HCT116 (cell line): ENCODE measurements around the gene DTD1. TPM values are rescaled to one million over a fixed set of nuclear protein-coding genes. Genes with fewer than 3 reads are reported as not detected.

Experiments
- ATAC-seq: fragments of 200-7000 bp; cut with Tn5 transposase; 2 replicates; pipeline ENCODE4 v1.9.1; 2020; ENCODE audit warnings: mild to moderate bottlenecking, moderate library complexity
- BruUV-seq: library from RNA; stranded (reverse); fragments of 400-500 nt; replicated peaks from 2 replicates; lab custom pipeline; 2021; lab: Mats Ljungman, UMichigan
- CTCF ChIA-PET: fragments of 300-600 bp; sonication (Branson Sonifier 250); formaldehyde crosslinking; loops from one replicate; lab custom pipeline; 2021; ENCODE audit warnings: antibody characterized with exemption; lab: Charles Lee
- POLR2A ChIA-PET: fragments of 300-600, 350-600 bp; sonication (Branson Sonifier 250); formaldehyde crosslinking; loops from one replicate; lab custom pipeline; 2021; ENCODE audit warnings: antibody characterized with exemption; lab: Charles Lee
- RAD21 ChIA-PET, 2 experiments: fragments of 300-600 bp; sonication (Branson Sonifier 250); formaldehyde crosslinking; loops; one replicate each; lab custom pipeline; 2023; ENCODE audit warnings: low total read pairs in 2 of 2; ENCODE audit not compliant: uncharacterized antibody in 2 of 2, unreplicated experiment in 2 of 2, low non-redundant PET in 1 of 2; lab: Charles Lee
- DNase-seq: peaks from one replicate; pipeline ENCODE4 v3.0.0-alpha.2; 2010; ENCODE audit warnings: low read depth, low spot score
- H2AFZ ChIP-seq: fragments of 200-600 bp; shearing (Covaris generic), sonication (generic); 2 replicates; pipeline ENCODE4 v1.6.1; 2017; ENCODE audit warnings: low read depth, mixed run types, mixed read lengths, antibody characterized with exemption, low read length; ENCODE audit not compliant: poor library complexity, severe bottlenecking
- H3K27ac ChIP-seq: 2 replicates; pipeline ENCODE4 v1.5.1; 2012; ENCODE audit warnings: low read depth, low read length
- H3K27me3 ChIP-seq: fragments of 200-600 bp; sonication (generic); 2 replicates; pipeline ENCODE4 v1.6.1; 2016; ENCODE audit warnings: mixed run types, low read length, mixed read lengths; ENCODE audit not compliant: insufficient read depth
- H3K36me3 ChIP-seq, 2 experiments: fragments of 200-500 bp in 1 of 2; fragments of 200-600 bp in 1 of 2; sonication (Bioruptor generic) in 1 of 2; sonication (generic) in 1 of 2; 2 replicates each; pipeline versions ENCODE4 v1.5.1 to v1.6.1; 2014 to 2016; ENCODE audit warnings: low read length in 2 of 2, inconsistent platforms in 1 of 2, mixed read lengths in 1 of 2, mixed run types in 1 of 2; ENCODE audit not compliant: insufficient read depth in 2 of 2, control insufficient read depth in 1 of 2
- H3K4me1 ChIP-seq, 2 experiments: fragments of 200-600 bp in 1 of 2; sonication (generic) in 1 of 2; 2 replicates each; pipeline versions ENCODE4 v1.5.1 to v1.6.1; 2012 to 2017; ENCODE audit warnings: low read length in 2 of 2, inconsistent platforms in 1 of 2, mild to moderate bottlenecking in 1 of 2, mixed read lengths in 1 of 2, mixed run types in 1 of 2, moderate library complexity in 1 of 2; ENCODE audit not compliant: insufficient read depth in 2 of 2, control insufficient read depth in 1 of 2
- H3K4me2 ChIP-seq: fragments of 200-600 bp; sonication (generic); 2 replicates; pipeline ENCODE4 v1.6.1; 2017; ENCODE audit warnings: mixed run types, low read length, mixed read lengths
- H3K4me3 ChIP-seq, 2 experiments: fragments of 200-600 bp in 1 of 2; sonication (generic) in 1 of 2; replicated peaks in 1 of 2; 2 replicates each; pipeline ENCODE4 v1.5.1; 2011 to 2016; ENCODE audit warnings: low read length in 2 of 2, control low read depth in 1 of 2, low read depth in 1 of 2, mild to moderate bottlenecking in 1 of 2, mixed read lengths in 1 of 2, mixed run types in 1 of 2
- H3K79me2 ChIP-seq: fragments of 200-600 bp; sonication (generic); 2 replicates; pipeline ENCODE4 v1.6.1; 2017; ENCODE audit warnings: mild to moderate bottlenecking, mixed run types, low read length, moderate library complexity, mixed read lengths; ENCODE audit not compliant: insufficient read depth
- H3K9ac ChIP-seq: fragments of 200-600 bp; sonication (generic); 2 replicates; pipeline ENCODE4 v1.6.1; 2016; ENCODE audit warnings: low read length, mixed read lengths
- H3K9me2 ChIP-seq: fragments of 200-600 bp; sonication (generic), shearing (Covaris generic); 2 replicates; pipeline ENCODE4 v1.6.1; 2017; ENCODE audit warnings: mixed run types, mild to moderate bottlenecking, moderate library complexity; ENCODE audit not compliant: insufficient read depth
- H3K9me3 ChIP-seq, 2 experiments: fragments of 200-500 bp in 1 of 2; fragments of 200-600 bp in 1 of 2; sonication (Bioruptor generic) in 1 of 2; sonication (generic) in 1 of 2; 2 replicates each; pipeline ENCODE4 v1.6.1; 2014 to 2017; ENCODE audit warnings: low read length in 2 of 2, mixed read lengths in 2 of 2, inconsistent platforms in 1 of 2, low read depth in 1 of 2, mild to moderate bottlenecking in 1 of 2, mixed run types in 1 of 2, moderate library complexity in 1 of 2; ENCODE audit not compliant: control insufficient read depth in 1 of 2, insufficient read depth in 1 of 2
- H4K20me1 ChIP-seq: fragments of 200-600 bp; sonication (generic), shearing (Covaris generic); 2 replicates; pipeline ENCODE4 v1.6.1; 2017; ENCODE audit warnings: mixed run types, mild to moderate bottlenecking, moderate library complexity; ENCODE audit not compliant: insufficient read depth
- CBX3 ChIP-seq: IDR thresholded peaks from 2 replicates; pipeline ENCODE4 v1.6.1; 2012; ENCODE audit warnings: low read depth
- EGR1 ChIP-seq: IDR thresholded peaks from 2 replicates; pipeline ENCODE4 v1.6.1; 2012; ENCODE audit warnings: low read depth
- ELF1 ChIP-seq: IDR thresholded peaks from 2 replicates; pipeline ENCODE4 v1.6.1; 2012; ENCODE audit warnings: low read depth, borderline replicate concordance
- EZH2 ChIP-seq: fragments of 200-600 bp; sonication (generic); IDR thresholded peaks from 2 replicates; pipeline ENCODE4 v1.6.1; 2017; ENCODE audit warnings: antibody characterized with exemption, mixed run types
- MAX ChIP-seq: IDR thresholded peaks from 2 replicates; pipeline ENCODE4 v1.6.1; 2012
- POLR2A ChIP-seq: IDR thresholded peaks from 2 replicates; pipeline ENCODE4 v1.7.0; 2011; ENCODE audit warnings: borderline replicate concordance; ENCODE audit not compliant: insufficient read depth, insufficient read length; ENCODE audit errors: extremely low read depth
- SP1 ChIP-seq: IDR thresholded peaks from 2 replicates; pipeline ENCODE4 v1.6.1; 2012; ENCODE audit warnings: low read depth
- SRF ChIP-seq: IDR thresholded peaks from 2 replicates; pipeline ENCODE4 v1.6.1; 2012; ENCODE audit warnings: low read depth
- ZNF274 ChIP-seq: fragments of 200-500 bp; sonication (Bioruptor generic); IDR thresholded peaks from 2 replicates; pipeline ENCODE4 v1.6.1; 2014; ENCODE audit warnings: mild to moderate bottlenecking, low read depth, low read length, inconsistent platforms
- intact Hi-C: fragments of 100-400 bp; cut with micrococcal nuclease; formaldehyde crosslinking; loops from 2 replicates; pipeline ENCODE4 v1.10.0; 2022
- total RNA-seq: library from RNA; stranded (reverse); gene quantifications from one replicate; pipeline ENCODE4 v1.2.1, GENCODE V29; 2021; ENCODE audit not compliant: unreplicated experiment
- TF ChIP-seq, protein P1 (sequence below): IDR thresholded peaks from 2 replicates; pipeline ENCODE4 v1.6.1; 2012
- TF ChIP-seq, protein P2 (sequence below), 3 experiments: fragments of 200-600 bp in 1 of 3; sonication (generic) in 1 of 3; IDR thresholded peaks in 2 of 3; conservative IDR thresholded peaks in 1 of 3; 2 replicates each; pipeline ENCODE4 v1.5.1; 2012 to 2017; ENCODE audit warnings: low read depth in 2 of 3, low read length in 2 of 3, antibody characterized with exemption in 1 of 3, borderline replicate concordance in 1 of 3, control low read depth in 1 of 3, mild to moderate bottlenecking in 1 of 3, mixed read lengths in 1 of 3, mixed run types in 1 of 3, moderate library complexity in 1 of 3; ENCODE audit not compliant: insufficient read depth in 1 of 3

DTD1 gene
- total RNA-seq, 1 experiment from 2014 or later: 54.5 TPM

GRCh38 chr20:18778690-18779392, 191.0 kb downstream of the DTD1 start:
- RAD21 ChIA-PET: no interaction called here
- 0 out of 2 replicates have a peak, but pooled peaks cover 10% of the 10 kb centered on the region for H3K27me3 ChIP-seq
- TF ChIP-seq ELF1 (no peak), POLR2A (no peak)
- TF ChIP-seq, protein P1, sequence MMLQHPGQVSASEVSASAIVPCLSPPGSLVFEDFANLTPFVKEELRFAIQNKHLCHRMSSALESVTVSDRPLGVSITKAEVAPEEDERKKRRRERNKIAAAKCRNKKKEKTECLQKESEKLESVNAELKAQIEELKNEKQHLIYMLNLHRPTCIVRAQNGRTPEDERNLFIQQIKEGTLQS: no peak
- CTCF ChIA-PET: no interaction called here
- no peaks in the 10 kb centered on the region for H3K9me3 ChIP-seq
- H3K36me3 ChIP-seq: no peaks in the 10 kb centered on the region
- H3K9me2 ChIP-seq: no peaks in the 10 kb centered on the region
- H3K4me1 ChIP-seq: no peaks in the 10 kb centered on the region
- intact Hi-C loops: no loop called here
- POLR2A ChIA-PET: no interaction called here
- H3K79me2 ChIP-seq: no peaks in the 10 kb centered on the region
- no peak for DNase-seq
- H2AFZ ChIP-seq: no peak overlapping the region
- no peak for ATAC-seq
- no peaks in the 10 kb centered on the region for H4K20me1 ChIP-seq
- no peak overlapping the region for H3K27ac ChIP-seq
- H3K4me2 ChIP-seq: no peak overlapping the region
- no TSS peak for BruUV-seq
- no peak overlapping the region for H3K9ac ChIP-seq
- no peak overlapping the region for H3K4me3 ChIP-seq

GRCh38 chr20:18780385-18781130, 192.7 kb downstream of the DTD1 start:
- Histone ChIP-seq H3K9me3 (no peaks in the 10 kb centered on the region), H3K4me1 (no peaks in the 10 kb centered on the region), H3K36me3 (no peaks in the 10 kb centered on the region)
- intact Hi-C loops: no loop called here
- TF ChIP-seq CBX3 (no peak), SRF (no peak), EZH2 (no peak), EGR1 (no peak), SP1 (no peak), MAX (no peak), ZNF274 (no peak)
- TF ChIP-seq, protein P1: no peak
- TF ChIP-seq, protein P2, sequence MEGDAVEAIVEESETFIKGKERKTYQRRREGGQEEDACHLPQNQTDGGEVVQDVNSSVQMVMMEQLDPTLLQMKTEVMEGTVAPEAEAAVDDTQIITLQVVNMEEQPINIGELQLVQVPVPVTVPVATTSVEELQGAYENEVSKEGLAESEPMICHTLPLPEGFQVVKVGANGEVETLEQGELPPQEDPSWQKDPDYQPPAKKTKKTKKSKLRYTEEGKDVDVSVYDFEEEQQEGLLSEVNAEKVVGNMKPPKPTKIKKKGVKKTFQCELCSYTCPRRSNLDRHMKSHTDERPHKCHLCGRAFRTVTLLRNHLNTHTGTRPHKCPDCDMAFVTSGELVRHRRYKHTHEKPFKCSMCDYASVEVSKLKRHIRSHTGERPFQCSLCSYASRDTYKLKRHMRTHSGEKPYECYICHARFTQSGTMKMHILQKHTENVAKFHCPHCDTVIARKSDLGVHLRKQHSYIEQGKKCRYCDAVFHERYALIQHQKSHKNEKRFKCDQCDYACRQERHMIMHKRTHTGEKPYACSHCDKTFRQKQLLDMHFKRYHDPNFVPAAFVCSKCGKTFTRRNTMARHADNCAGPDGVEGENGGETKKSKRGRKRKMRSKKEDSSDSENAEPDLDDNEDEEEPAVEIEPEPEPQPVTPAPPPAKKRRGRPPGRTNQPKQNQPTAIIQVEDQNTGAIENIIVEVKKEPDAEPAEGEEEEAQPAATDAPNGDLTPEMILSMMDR (IDR thresholded peaks at IDR 0.05 in 2 of 3, conservative IDR thresholded peaks at IDR 0.05 in 1 of 3; ENCODE audit: borderline replicate concordance in 1 of 3, insufficient read depth in 1 of 3, low read depth in 2 of 3, low read length in 2 of 3): no peak
- TF ChIP-seq, all 23 proteins: peak for 0
- H3K27me3 ChIP-seq: 0 out of 2 replicates have a peak, but pooled peaks cover 16% of the 10 kb centered on the region
- no peaks in the 10 kb centered on the region for H3K9me2 ChIP-seq
- no TSS peak for BruUV-seq
- no peak overlapping the region for H3K4me2 ChIP-seq
- no peak overlapping the region for H2AFZ ChIP-seq
- no peak overlapping the region for H3K27ac ChIP-seq
- no peaks in the 10 kb centered on the region for H4K20me1 ChIP-seq
- ATAC-seq (no peak), DNase-seq (no peak)
- ChIA-PET RAD21 (no interaction called here), CTCF (no interaction called here), POLR2A (no interaction called here)
- H3K4me3 ChIP-seq: no peak overlapping the region
- no peak overlapping the region for H3K9ac ChIP-seq
- H3K79me2 ChIP-seq: no peaks in the 10 kb centered on the region
